Uterine smooth muscle cell (primary cell): Measurements from ENCODE around the gene TBCD. TPM values are rescaled to one million over a fixed set of nuclear protein-coding genes. Genes with fewer than 3 reads are reported as not detected.

Source experiments
- total RNA-seq: library from RNA; depleted of rRNA; stranded (reverse); fragments of >200 nt; gene quantifications from 2 replicates; pipeline ENCODE4 v1.2.3, GENCODE V29; 2014

The TBCD gene
- total RNA-seq: 45.4 and 46.2 TPM in 2 replicates

GRCh38 chr17:82751571-82752370, at the start of gene TBCD:
TSS of gene TBCD (plus strand) at chr17:82752065. CDS start at chr17:82752194, 129 bp downstream.

GRCh38 chr17:82716203-82717010, 35.5 kb upstream of the TBCD start, which contains the start of gene FN3KRP:
TSS of gene FN3KRP (plus strand) at chr17:82716706. CDS start at chr17:82716756, 50 bp downstream.

GRCh38 chr17:82734987-82735866, 16.6 kb upstream of the TBCD start, which contains the start of gene FN3K:
TSS of gene FN3K (plus strand) at chr17:82735615. CDS start at chr17:82735637, 22 bp downstream.

GRCh38 chr17:82839617-82840292, 87.9 kb downstream of the TBCD start, which contains the start of gene ZNF750:
TSS of gene ZNF750 (minus strand) at chr17:82840022. CDS start at chr17:82832454, 7,568 bp downstream.

Other genes with a start within 250 kb of the TBCD start
- 28.6 and 29.1 TPM in 2 replicates for gene FOXK2, start 232.3 kb upstream of the TBCD start, total RNA-seq
- gene WDR45B, start 103.6 kb upstream of the TBCD start, total RNA-seq: 54.2 and 77.8 TPM in 2 replicates
- gene RAB40B, start 53.4 kb upstream of the TBCD start, total RNA-seq: 2.8 and 4.6 TPM in 2 replicates
- gene FN3KRP, start 35.4 kb upstream of the TBCD start, total RNA-seq: 21.4 and 35.5 TPM in 2 replicates
- 5.0 and 16.1 TPM in 2 replicates for gene FN3K, start 16.4 kb upstream of the TBCD start, total RNA-seq
- gene ZNF750, start 88.0 kb downstream of the TBCD start, total RNA-seq: not detected in 2 replicates